Upper lobe of right lung (tissue), 1 donor: ENCODE results near the gene ADAMTSL5. TPM values are rescaled to one million over a fixed set of nuclear protein-coding genes. Genes with fewer than 3 reads are reported as not detected.
A peak's percentile ranks its signal among the peaks of the same experiment; 100 is the strongest.

Experiments used
- ATAC-seq: fragments of 200-7000 bp; cut with Tn5 transposase; one replicate; pipeline ENCODE4 v1.9.1; 2020; ENCODE audit warnings: mild to moderate bottlenecking, moderate library complexity
- DNase-seq: peaks from one replicate; pipeline ENCODE4 v3.0.0-alpha.2; 2020
- H3K27ac ChIP-seq: fragments of 200-600 bp; one replicate; pipeline ENCODE4 v1.8.0; 2022
- H3K27me3 ChIP-seq: fragments of 200-600 bp; one replicate; pipeline ENCODE4 v1.8.0; 2022; ENCODE audit warnings: mild to moderate bottlenecking
- H3K36me3 ChIP-seq: fragments of 200-600 bp; one replicate; pipeline ENCODE4 v1.8.0; 2022
- H3K4me1 ChIP-seq: fragments of 200-600 bp; one replicate; pipeline ENCODE4 v1.8.0; 2022
- H3K4me3 ChIP-seq: fragments of 200-600 bp; one replicate; pipeline ENCODE4 v1.8.0; 2022; ENCODE audit warnings: mild to moderate bottlenecking
- H3K9me3 ChIP-seq: fragments of 200-600 bp; one replicate; pipeline ENCODE4 v1.8.0; 2022
- intact Hi-C: fragments of 100-400 bp; cut with DNase I; formaldehyde crosslinking; loops from one replicate; pipeline ENCODE4 v1.11.0; 2022
- total RNA-seq: library from RNA; stranded (reverse); fragmentation: NEBNext Ultra II Directional; extraction: Animal tissue kit (Norgen Biotek cat#: 25700); gene quantifications from one replicate; pipeline ENCODE4 v1.2.1, GENCODE V29; 2021
- TF ChIP-seq, protein P1 (sequence below): fragments of 200-600 bp; IDR thresholded peaks from one replicate; pipeline ENCODE4 v1.8.0; 2022; ENCODE audit warnings: antibody characterized with exemption
- donor health status: DM: no; HTN: yes; CAD: no; lungs with severe emphysema.

The ADAMTSL5 gene
- total RNA-seq, 1 donor from 2014 or later, result 4.8 TPM

DNA sequence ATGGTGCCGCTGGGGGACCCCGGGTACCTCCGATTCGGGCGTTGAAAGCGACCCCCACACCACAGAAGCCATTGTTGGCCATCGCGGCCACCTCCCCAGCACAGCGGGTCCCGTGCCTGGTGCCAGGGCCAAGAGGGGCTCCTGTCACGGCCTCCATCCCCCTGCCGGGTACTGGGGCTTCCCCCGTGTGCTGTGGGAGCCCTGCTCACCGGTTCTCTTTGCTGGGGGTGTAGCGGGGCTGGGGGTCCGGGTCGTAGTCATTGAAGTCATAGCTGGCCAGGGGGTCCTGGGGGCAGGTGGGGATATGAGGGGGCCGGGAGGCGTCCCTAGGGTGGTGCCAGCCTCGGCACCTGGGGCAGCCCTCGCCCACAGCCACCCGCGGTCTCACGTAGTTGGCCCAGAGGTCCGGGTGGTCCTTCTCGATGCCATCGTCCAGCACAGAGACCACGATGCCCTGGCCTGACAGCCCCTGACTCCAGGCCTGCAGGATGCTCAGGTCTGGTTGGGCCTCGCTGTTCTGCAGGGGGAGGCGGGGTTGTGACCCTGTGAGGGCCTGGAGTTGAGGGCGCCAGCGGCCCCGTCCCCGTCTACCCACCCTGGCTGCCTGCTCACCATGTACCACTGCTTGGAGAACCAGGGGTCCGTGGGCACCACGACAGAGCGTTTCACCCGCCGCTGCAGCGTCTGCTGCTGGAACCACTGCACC is 25.1 kb downstream of the ADAMTSL5 start:
- peaks cover 11% of the 10 kb centered on the region for H3K4me1 ChIP-seq
- H3K36me3 ChIP-seq, result no peaks in the 10 kb centered on the region
- H3K4me3 ChIP-seq, result no peak overlapping the region
- intact Hi-C loops, result no loop called here
- DNase-seq (peak; percentile 68), ATAC-seq (no peak)
- TF ChIP-seq, protein P1, sequence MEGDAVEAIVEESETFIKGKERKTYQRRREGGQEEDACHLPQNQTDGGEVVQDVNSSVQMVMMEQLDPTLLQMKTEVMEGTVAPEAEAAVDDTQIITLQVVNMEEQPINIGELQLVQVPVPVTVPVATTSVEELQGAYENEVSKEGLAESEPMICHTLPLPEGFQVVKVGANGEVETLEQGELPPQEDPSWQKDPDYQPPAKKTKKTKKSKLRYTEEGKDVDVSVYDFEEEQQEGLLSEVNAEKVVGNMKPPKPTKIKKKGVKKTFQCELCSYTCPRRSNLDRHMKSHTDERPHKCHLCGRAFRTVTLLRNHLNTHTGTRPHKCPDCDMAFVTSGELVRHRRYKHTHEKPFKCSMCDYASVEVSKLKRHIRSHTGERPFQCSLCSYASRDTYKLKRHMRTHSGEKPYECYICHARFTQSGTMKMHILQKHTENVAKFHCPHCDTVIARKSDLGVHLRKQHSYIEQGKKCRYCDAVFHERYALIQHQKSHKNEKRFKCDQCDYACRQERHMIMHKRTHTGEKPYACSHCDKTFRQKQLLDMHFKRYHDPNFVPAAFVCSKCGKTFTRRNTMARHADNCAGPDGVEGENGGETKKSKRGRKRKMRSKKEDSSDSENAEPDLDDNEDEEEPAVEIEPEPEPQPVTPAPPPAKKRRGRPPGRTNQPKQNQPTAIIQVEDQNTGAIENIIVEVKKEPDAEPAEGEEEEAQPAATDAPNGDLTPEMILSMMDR, result no peak
- no peak overlapping the region for H3K27ac ChIP-seq
- H3K27me3 ChIP-seq, result no peaks in the 10 kb centered on the region
- H3K9me3 ChIP-seq, result no peaks in the 10 kb centered on the region

DNA sequence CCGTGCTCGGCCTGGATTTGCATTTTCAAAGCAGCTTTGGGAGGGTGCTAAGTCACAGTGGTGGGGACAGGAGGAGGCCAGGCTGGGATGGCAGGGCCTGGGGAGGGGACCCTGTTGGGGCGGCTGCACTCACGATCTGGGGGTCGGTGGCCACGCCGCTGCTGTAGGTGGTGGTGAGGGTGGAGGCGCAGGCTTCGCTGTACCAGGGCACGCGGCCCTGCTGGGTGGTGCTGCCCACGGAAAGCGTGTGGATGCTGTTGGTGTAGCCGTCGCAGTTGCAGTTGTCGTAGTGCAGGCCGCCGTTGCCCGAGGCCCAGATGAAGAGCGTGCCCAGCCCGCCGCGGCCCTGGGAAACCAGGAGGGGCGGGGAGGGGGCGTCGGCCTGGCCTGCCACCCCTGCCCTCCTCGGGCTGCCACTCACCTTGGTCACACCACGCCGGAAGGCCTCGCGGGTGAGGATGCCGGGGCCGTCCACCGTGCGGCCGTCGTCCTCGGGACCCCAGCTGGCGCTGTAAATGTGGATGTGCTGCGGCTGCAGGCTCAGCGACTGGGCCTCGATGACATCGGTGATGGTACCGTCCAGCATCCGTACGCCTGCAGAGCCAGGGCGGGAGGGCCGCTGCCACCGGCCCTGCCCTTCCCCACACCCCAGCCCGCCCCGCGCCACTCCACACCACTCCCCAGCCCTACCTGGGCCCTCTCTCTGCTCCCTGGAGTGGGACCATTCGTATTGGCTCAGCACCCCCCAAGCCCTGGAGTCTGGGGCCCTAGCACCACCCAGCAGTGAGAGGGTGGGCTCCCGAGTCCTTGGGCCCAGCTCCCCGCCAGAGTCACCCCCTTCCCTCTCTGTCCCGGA is 25.9 kb downstream of the ADAMTSL5 start:
- ATAC-seq (no peak), DNase-seq (peak; percentile 65)
- H3K27ac ChIP-seq, result no peak overlapping the region
- intact Hi-C loops, result no loop called here
- no peaks in the 10 kb centered on the region for H3K9me3 ChIP-seq
- peaks cover 11% of the 10 kb centered on the region for H3K4me1 ChIP-seq
- TF ChIP-seq, protein P1, result no peak
- no peaks in the 10 kb centered on the region for H3K27me3 ChIP-seq
- no peaks in the 10 kb centered on the region for H3K36me3 ChIP-seq
- H3K4me3 ChIP-seq, result no peak overlapping the region

DNA sequence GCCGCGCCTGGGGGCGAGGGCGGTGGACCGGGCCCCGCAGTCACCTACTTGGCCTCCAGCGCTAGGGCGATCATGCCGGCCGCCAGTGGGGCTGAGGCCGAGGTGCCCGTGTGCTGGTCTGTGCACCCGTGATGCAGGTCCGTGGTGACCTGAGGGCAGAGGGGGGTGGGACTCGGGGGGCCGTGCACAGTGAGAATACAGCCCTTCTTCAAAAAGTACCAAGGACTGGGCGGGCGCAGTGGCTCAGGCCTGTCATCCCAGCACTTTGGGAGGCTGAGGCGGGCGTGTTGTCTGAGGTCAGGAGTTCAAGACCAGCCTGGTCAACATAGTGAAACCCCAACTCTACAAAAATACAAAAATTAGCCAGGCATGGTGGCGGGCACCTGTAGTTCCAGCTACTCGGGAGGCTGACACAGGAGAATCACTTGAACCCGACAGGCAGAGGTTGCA is 28.8 kb downstream of the ADAMTSL5 start:
- no peaks in the 10 kb centered on the region for H3K36me3 ChIP-seq
- no peaks in the 10 kb centered on the region for H3K27me3 ChIP-seq
- no peak for ATAC-seq
- no peak overlapping the region for H3K27ac ChIP-seq
- intact Hi-C loops, result no loop called here
- TF ChIP-seq, protein P1, result no peak
- H3K4me3 ChIP-seq, result no peak overlapping the region
- no peaks in the 10 kb centered on the region for H3K9me3 ChIP-seq
- H3K4me1 ChIP-seq, result peaks cover 3% of the 10 kb centered on the region
- no peak for DNase-seq

DNA sequence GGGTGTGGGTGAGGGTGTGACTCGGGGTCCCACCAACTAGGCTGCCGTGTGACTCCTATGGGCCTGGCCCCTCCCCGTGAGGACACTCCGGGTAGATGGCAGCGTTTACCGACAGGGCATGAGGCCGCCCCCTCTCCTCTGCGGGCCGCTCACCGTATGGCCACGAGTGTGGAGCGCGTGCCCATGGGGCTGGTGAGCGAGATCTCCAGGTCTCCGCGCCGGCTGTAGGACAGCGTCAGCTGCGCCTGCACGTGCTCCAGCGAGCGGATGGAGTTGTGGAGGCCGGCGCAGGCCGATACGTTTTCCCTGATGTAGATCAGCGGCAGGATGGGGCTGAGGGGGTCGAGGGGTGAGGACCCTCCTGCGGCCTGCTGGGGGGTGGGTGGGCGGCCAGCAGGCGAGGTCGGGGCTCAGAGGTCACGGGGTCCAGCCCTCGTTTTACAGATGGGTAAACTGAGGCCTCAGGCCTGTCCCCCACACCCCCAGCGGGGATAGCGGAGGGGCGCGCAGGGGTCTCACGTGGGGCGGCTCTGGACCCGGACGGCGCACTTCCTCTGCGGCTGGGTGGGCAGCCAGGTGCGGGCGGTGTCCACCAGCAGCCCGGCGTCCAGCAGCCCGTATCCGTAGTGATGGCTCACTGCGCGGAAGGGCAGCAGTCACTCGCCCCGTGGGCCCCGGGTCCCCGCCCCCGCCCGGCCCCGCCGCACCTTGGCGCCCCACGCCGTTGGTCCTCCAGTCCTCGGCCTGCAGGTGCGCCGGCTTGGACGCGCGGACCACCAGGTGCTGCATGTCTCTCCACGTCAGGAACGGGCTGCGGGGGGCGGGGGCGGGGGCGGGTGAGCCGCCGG is 29.5 kb downstream of the ADAMTSL5 start:
- H3K4me3 ChIP-seq, result no peak overlapping the region
- no peaks in the 10 kb centered on the region for H3K36me3 ChIP-seq
- no peaks in the 10 kb centered on the region for H3K27me3 ChIP-seq
- ATAC-seq, result no peak
- H3K4me1 ChIP-seq, result peaks cover 4% of the 10 kb centered on the region
- intact Hi-C loops, result no loop called here
- TF ChIP-seq, protein P1, result no peak
- H3K27ac ChIP-seq, result no peak overlapping the region
- H3K9me3 ChIP-seq, result no peaks in the 10 kb centered on the region
- no peak for DNase-seq

DNA sequence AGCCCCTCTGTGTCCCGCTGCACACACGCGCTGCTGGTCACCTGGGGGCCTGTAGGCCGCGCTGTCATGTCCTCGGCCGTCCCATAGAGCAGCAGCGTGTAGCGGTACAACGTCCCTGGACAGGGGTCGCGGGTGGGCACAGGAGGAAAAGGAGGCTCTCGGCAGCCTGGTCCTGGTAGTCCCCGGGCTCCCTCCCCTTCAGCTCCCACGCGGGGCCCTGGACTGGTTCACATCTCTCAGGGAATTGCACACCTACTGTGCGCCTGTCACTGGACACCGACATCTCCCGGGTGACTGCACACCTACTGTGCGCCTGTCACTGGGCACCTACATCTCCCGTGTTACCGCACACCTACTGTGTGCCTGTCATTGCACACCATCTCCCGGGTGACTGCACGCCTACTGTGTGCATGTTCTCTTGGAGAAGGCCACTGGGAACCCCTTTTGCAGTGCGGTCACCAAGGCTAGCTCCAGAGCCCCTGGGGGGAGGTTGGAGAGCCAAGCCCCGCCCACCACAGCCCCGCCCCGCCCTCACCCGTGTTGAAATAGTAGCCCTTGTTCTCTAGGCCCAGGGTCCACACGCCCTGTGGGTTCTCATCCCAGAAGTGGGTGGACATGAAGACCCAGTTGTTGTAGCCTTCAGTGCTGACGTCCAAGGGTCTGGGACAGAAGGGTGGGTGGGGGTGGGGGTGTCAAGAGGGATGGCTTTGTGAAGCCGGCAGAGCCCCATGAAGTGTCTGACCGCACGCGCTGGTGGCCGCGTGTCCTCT is 30.3 kb downstream of the ADAMTSL5 start:
- ATAC-seq (no peak), DNase-seq (no peak)
- intact Hi-C loops, result no loop called here
- Histone ChIP-seq H3K4me1 (peaks cover 11% of the 10 kb centered on the region), H3K27ac (no peak overlapping the region), H3K36me3 (no peaks in the 10 kb centered on the region), H3K4me3 (no peak overlapping the region), H3K9me3 (no peaks in the 10 kb centered on the region), H3K27me3 (no peaks in the 10 kb centered on the region)
- TF ChIP-seq, protein P1, result no peak
